Thoracic aorta (tissue), 2 donors: ENCODE measurements around the gene TOMM34. TPM values are rescaled to one million over a fixed set of nuclear protein-coding genes. Genes with fewer than 3 reads are reported as not detected.
A peak's percentile ranks its signal among the peaks of the same experiment; 100 is the strongest.

Experiments used
- ATAC-seq: fragments of 150-250 bp; one replicate; pipeline ENCODE4 v1.8.0; 2017; ENCODE audit warnings: low read depth; ENCODE audit not compliant: insufficient number of reproducible peaks, low FRiP score
- DNase-seq: peaks from one replicate; pipeline ENCODE4 v3.0.0-alpha.2; 2020; ENCODE audit warnings: low spot score
- H3K27ac ChIP-seq, 2 donors: fragments of 200-600 bp; sonication (generic); 1 replicate in 1 of 2; 2 replicates in 1 of 2; pipeline ENCODE4 v1.5.1; 2016; ENCODE audit warnings: mild to moderate bottlenecking in 2 of 2, moderate library complexity in 2 of 2
- H3K27me3 ChIP-seq: fragments of 200-600 bp; sonication (generic); replicated peaks from 2 replicates; pipeline ENCODE4 v1.6.0; 2016; ENCODE audit warnings: mild to moderate bottlenecking; ENCODE audit not compliant: insufficient read depth
- H3K36me3 ChIP-seq: fragments of 200-600 bp; sonication (generic); one replicate; pipeline ENCODE4 v1.5.1; 2016
- H3K4me1 ChIP-seq, 2 donors: fragments of 200-600 bp; sonication (generic); 1 replicate in 1 of 2; 2 replicates in 1 of 2; pipeline versions ENCODE4 v1.5.1 to v1.6.0; 2016; ENCODE audit warnings: low read depth in 2 of 2, mild to moderate bottlenecking in 1 of 2; ENCODE audit not compliant: control insufficient read depth in 1 of 2
- H3K4me3 ChIP-seq: fragments of 200-600 bp; sonication (generic); 2 replicates; pipeline ENCODE4 v1.5.1; 2016; ENCODE audit warnings: mild to moderate bottlenecking
- H3K9me3 ChIP-seq: fragments of 200-600 bp; sonication (generic); 2 replicates; pipeline ENCODE4 v1.5.1; 2016
- total RNA-seq, 2 donors: library from RNA; depleted of rRNA; stranded (reverse); fragments of >200 nt; gene quantifications; one replicate each; pipeline versions ENCODE4 v1.1.0 to v1.2.3, GENCODE V29; 2016
- TF ChIP-seq, protein P1 (sequence below): fragments of 200-600 bp; sonication (generic); IDR thresholded peaks from one replicate; pipeline ENCODE4 v1.5.1; 2019; ENCODE audit warnings: antibody characterized with exemption

The TOMM34 gene
- total RNA-seq, 2 donors from 2014 or later, result 11.9 to 13.0 TPM

DNA sequence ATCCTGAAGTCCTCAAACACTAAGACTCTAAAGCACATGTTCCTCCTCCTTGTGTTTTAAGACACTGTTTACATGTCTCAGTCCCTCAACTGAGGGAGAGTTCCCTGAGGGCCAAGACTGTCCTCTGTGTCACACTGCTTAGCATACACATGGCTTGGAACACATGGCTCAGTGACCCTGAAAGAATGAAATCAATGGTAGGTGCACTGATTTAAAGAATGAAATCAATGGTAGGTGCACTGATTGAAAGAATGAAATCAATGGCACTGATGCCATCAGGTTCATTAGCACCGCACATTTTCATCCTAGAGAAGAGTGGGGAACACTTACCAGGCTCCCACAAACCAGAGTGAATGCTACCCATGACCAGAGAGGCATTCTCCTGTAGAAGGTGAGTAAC lies 9.8 kb downstream of the TOMM34 start:
- ATAC-seq, result no peak
- TF ChIP-seq, protein P1, sequence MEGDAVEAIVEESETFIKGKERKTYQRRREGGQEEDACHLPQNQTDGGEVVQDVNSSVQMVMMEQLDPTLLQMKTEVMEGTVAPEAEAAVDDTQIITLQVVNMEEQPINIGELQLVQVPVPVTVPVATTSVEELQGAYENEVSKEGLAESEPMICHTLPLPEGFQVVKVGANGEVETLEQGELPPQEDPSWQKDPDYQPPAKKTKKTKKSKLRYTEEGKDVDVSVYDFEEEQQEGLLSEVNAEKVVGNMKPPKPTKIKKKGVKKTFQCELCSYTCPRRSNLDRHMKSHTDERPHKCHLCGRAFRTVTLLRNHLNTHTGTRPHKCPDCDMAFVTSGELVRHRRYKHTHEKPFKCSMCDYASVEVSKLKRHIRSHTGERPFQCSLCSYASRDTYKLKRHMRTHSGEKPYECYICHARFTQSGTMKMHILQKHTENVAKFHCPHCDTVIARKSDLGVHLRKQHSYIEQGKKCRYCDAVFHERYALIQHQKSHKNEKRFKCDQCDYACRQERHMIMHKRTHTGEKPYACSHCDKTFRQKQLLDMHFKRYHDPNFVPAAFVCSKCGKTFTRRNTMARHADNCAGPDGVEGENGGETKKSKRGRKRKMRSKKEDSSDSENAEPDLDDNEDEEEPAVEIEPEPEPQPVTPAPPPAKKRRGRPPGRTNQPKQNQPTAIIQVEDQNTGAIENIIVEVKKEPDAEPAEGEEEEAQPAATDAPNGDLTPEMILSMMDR, result no peak
- H3K36me3 ChIP-seq, result peaks cover 62% of the 10 kb centered on the region

DNA sequence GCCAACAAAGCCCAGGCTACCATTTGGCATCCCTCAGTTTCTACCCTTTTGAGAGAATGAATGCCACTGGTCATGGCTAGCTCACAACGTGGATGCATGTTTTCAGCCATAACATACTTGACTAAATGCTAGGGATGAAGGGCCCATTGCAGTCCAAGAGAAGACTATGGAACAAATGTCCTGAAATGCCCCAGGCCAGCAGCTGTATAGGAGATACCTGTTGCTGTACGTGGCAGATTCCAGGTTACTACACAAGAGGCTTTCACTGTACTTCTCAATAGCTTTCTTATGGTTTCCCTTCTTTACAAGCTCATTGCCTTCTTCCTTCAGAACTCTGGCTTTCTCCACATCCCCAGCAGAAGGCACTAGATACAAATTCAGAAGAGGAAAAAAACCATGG lies 11.7 kb downstream of the TOMM34 start:
- H3K4me1 ChIP-seq, result no peaks in the 10 kb centered on the region
- H3K9me3 ChIP-seq, result no peaks in the 10 kb centered on the region
- H3K36me3 ChIP-seq, result peaks cover 56% of the 10 kb centered on the region
- H3K27me3 ChIP-seq, result no peaks in the 10 kb centered on the region
- ATAC-seq, result no peak
- H3K27ac ChIP-seq, result no peak overlapping the region
- no peak overlapping the region for H3K4me3 ChIP-seq
- DNase-seq, result no peak
- TF ChIP-seq, protein P1, result no peak

More for the DNA sequence above, 9.8 kb downstream of the TOMM34 start:
- Histone ChIP-seq H3K27me3 (no peaks in the 10 kb centered on the region), H3K4me3 (no peak overlapping the region), H3K9me3 (no peaks in the 10 kb centered on the region), H3K27ac (no peak overlapping the region), H3K4me1 (no peaks in the 10 kb centered on the region)
- DNase-seq, result no peak

DNA sequence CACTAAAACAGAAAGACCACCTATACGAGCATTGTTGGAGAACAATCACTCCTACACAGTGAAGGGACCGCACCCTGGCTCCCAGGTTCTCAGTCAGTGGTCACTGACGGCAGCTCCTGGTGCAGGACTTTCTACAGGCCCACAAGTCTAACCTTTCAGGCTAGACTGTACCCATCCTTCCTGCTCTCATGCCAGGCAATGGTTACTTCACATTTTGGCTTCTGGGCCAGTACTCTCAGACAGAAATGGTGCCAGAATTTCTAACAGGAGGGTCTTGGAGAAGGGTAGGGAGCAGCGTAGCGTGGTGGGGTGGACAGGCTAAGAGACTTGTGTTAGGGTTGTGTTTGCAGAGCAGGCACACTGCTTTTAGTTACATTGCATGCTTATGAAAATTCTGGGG lies 12.1 kb downstream of the TOMM34 start:
- H3K27ac ChIP-seq, result peak overlapping the region in 1 of 2 donors; percentile 8
- H3K4me3 ChIP-seq, result no peak overlapping the region
- TF ChIP-seq, protein P1, result no peak
- no peak for ATAC-seq
- H3K27me3 ChIP-seq, result no peaks in the 10 kb centered on the region
- no peaks in the 10 kb centered on the region for H3K4me1 ChIP-seq
- H3K9me3 ChIP-seq, result no peaks in the 10 kb centered on the region
- peaks cover 59% of the 10 kb centered on the region for H3K36me3 ChIP-seq
- DNase-seq, result no peak

DNA sequence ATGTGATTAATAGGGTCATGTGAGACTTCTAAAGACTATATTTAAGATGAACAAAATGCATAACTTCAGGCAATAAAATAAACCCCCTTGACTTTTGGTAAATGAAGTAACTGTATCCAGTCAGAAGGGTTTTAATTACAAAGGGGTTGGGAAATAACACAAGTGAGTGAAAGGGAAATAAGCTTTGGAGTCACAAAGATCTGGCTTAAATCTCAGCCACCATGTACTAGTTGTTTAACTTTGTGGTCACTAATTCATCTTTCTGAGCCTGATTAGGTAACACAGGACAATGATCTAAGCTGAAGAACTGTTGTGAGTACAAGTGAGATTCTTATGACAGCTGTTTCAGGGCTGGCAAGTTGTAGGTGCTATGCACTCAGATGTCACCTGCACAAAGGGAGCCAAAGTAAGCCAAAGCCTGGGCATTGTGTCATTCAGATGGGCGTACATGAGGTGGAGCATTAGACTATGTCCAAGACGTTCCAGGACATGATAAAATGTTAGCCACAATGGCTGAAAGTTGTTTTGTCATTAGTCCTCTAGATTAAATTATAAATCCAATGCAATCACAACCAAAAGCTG lies 13.8 kb downstream of the TOMM34 start:
- Histone ChIP-seq H3K4me3 (no peak overlapping the region), H3K4me1 (no peaks in the 10 kb centered on the region), H3K36me3 (peaks cover 68% of the 10 kb centered on the region), H3K27me3 (no peaks in the 10 kb centered on the region), H3K27ac (no peak overlapping the region), H3K9me3 (no peaks in the 10 kb centered on the region)
- no peak for DNase-seq
- TF ChIP-seq, protein P1, result no peak
- ATAC-seq, result no peak

DNA sequence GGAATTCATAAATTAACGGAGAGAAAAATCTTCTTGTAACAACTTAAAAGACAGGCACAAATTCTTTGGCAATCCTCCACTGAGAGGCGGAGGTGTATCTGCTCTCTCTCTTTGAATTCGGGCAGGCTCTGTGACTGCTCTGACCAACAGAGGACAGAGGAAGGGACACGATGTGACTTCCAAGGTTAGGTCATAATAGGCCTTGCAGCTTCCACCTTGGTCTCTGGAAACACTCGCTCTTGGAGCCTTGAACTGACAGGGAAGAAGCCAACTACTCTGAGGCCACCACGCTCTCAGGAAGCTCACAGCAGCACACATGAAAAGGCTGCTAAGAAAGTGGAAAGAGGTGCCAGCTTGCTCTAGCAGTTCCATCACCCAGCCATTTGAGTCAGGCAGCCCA lies 14.9 kb downstream of the TOMM34 start:
- H3K36me3 ChIP-seq, result peaks cover 65% of the 10 kb centered on the region
- H3K27ac ChIP-seq, result no peak overlapping the region
- no peak overlapping the region for H3K4me3 ChIP-seq
- no peaks in the 10 kb centered on the region for H3K9me3 ChIP-seq
- no peak for DNase-seq
- H3K27me3 ChIP-seq, result no peaks in the 10 kb centered on the region
- no peaks in the 10 kb centered on the region for H3K4me1 ChIP-seq
- TF ChIP-seq, protein P1, result no peak
- no peak for ATAC-seq
